ENCODE measurements around the gene MACC1.
"Not testable (repeated sequence)": the region's sequence is repeated elsewhere in the genome, so short reads cannot be mapped to it uniquely, and the experiment has no call there.

The MACC1 gene

GRCh38 chr7:20165146-20165510 is 52.1 kb downstream of the MACC1 start:
- DNase-seq = no peak

DNA sequence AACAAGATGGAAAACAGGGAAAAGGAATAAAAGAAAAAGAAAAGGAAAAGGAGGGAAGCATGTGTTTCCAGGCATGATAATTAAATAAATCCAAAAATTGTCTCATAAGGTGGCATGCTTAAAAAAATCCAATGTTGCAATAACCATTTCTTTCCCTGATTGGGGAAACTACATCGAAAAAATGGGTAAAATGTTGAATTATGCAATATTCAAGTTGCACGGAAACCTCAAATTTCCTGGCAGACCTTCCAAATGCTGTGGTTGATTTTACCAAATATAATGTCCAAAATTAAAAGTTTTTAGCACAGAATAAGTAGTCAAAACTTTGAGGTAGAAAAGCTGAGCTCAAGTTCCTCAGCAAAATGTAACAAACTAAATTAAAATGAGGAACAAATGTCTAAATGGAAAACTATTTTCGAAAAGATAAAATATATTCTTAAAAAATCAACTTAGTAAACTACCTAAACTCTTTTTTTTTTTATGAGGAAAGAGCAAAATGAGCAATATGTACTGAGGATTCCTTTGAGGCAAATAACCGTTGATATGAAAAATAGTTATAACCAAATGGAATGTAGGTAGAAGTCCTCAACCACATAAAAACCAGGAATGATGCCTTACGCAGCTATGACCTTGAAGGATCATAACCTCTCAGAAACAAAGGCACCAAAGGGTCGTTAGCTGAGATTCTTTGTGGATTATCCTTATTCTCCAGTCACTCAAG is 52.6 kb downstream of the MACC1 start:
- DNase-seq = peak; percentile 3

GRCh38 chr7:20162665-20163064 is 54.5 kb downstream of the MACC1 start:
- DNase-seq = no peak

GRCh38 chr7:20159226-20159747 is 57.9 kb downstream of the MACC1 start:
- no peak for DNase-seq

GRCh38 chr7:20158684-20159083 is 58.5 kb downstream of the MACC1 start:
- peak; percentile 13 for DNase-seq

GRCh38 chr7:20157456-20157855 is 59.7 kb downstream of the MACC1 start:
- DNase-seq = no peak

GRCh38 chr7:20153999-20154398 is 63.2 kb downstream of the MACC1 start:
- no peak for DNase-seq

- no peak for DNase-seq
Measured at GRCh38 chr7:20153567-20153966, 63.6 kb downstream of the MACC1 start.

DNA sequence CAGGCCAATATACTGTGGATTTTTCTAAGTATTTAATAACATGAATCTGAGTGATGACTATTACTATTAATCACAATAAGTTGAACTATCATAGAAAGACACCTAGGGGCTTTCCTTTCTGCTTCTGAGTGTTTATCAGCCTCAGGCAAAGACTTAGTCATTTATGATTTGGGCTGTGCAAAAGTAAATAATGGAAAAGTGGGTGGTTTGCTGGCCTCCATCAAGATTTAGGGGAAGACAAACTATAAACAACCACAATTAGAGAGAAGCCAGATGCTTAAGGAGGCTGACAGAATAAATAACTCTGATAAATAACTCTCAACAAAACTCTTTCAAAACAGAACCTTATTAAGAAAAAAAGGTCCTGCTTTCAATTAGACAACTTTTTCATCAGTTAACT is 64.7 kb downstream of the MACC1 start:
- DNase-seq = no peak

DNA sequence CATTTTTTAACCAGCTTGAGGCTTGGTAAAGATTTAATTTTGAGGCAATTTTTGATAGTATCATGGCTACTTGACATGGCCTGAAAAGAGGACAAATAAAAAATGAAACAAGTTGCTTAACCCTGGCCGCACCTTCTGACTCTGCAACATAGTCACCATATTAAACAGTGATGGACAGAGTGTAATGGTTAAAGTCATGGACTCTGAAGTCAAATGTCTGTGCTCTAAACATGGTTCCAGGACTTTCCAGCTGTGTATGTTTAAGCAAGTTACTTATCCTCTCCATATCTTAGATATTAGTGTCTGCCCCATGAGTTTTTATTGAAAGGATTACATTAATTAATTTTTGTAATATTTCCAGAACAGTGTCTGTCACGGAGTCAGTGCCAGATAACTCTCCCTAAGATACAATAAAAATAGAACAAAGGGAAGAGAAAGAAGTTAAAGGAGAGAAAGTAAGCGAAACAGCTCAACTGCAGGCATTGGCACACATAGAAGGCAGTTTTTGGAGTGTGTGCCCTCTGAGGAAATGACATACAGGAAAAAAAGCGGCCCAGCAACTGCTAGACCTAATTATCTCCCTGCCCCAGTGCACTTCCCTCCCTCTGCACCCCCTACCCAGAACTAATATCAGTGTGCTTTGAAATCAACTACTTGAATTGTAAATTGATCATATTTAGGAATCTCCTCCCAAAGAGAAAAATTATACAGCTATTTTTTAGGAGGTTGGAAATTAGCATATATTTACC is 65.3 kb downstream of the MACC1 start:
- DNase-seq = peak; percentile 63

DNA sequence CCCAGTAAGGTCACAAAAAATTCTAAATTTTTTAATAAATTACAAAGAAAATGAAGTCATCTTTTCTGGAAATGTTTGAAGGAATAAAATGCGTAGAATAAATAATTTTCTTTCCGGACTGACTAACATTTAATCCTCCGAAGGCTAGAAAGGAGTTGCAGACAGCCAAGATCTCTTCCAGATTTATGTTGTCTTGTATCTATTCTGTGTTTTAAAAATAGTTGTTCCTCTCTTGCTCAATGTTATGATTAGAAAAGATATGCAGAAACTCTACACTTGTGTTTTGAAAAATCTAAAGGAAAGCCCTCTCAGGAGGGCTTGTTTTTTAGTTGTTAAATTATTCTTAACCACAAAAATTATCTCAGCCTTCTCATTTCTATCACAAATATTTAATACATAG is 70.7 kb downstream of the MACC1 start:
- DNase-seq = no peak

DNA sequence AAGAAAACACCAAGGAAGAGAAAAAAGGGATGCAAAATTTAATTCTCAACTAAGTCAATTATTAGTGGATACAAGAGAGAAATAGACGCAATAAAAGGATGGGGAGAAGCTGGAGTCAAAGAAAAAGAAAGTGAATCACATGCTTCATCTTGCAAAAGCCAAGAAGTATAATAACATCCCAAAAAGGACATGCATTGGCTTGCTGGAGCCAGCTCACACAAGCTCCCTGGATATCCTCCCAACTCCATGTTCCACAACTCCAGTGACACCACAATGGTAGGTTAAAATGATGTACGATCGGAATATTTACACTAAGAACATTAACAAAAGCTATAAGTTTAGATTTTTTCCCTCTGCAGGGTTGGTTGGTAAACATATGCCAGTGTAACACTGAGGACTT is 72.4 kb downstream of the MACC1 start:
- no peak for DNase-seq

DNA sequence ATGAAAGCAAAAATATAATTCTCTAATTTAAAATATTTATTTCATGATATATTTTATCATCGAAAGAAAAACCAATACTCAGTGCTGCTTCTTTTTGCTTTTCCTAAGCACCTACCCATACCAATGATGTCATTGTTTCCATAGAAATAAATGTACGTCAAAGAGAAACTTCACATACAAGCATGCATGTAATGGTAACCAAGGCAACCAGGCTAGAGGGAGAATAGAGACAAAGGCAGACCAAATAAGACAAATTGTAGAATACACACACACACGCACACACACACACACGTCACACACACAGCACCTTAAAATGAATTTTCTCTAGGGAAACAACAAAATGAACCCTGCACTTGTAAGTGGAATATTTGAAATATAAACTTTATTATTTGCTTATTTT is 75.5 kb downstream of the MACC1 start:
- no peak for DNase-seq

- DNase-seq = no peak
Measured at GRCh38 chr7:20141002-20141345, 76.2 kb downstream of the MACC1 start.

GRCh38 chr7:20140291-20141001 is 76.7 kb downstream of the MACC1 start:
- DNase-seq = no peak

DNA sequence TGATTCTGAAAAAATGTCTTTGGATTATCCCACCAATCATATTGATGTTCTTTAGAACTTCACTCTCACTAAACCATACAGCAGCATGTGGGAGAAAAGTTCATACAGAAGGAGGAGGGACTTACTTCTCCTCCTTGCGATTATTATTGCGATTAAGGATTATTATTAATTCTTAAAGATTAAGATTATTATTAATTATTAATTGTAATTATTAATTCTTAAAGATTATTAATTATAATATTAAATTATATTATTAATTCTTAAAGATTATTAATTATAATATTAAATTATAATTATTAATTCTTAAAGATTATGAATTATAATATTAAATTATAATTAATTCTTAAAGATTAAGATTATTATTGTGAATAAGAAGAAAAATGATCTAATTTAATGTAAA is 80.5 kb downstream of the MACC1 start:
- DNase-seq = no peak

- DNase-seq = no peak
Measured at GRCh38 chr7:20133803-20134202, 83.4 kb downstream of the MACC1 start.

DNA sequence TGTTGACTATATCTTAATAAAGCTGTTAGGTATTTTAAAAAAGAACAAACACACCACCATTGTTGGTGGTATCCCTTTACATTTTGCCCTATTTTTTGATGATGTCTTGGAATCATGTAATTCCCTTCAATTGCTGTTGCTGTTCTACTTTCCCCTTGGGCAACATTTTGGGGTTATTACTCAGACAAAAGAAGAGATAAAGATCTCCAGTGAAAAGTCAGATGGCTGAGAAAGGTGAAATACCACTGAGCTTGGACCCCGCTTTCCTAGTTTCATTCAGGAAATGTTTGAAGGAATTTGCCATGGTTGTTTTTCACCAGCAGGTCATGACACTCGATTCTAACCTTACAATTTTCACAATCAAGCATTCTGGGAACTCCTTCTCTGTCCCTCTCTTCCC is 84.6 kb downstream of the MACC1 start:
- no peak for DNase-seq

GRCh38 chr7:20131776-20132175 is 85.4 kb downstream of the MACC1 start:
- no peak for DNase-seq

DNA sequence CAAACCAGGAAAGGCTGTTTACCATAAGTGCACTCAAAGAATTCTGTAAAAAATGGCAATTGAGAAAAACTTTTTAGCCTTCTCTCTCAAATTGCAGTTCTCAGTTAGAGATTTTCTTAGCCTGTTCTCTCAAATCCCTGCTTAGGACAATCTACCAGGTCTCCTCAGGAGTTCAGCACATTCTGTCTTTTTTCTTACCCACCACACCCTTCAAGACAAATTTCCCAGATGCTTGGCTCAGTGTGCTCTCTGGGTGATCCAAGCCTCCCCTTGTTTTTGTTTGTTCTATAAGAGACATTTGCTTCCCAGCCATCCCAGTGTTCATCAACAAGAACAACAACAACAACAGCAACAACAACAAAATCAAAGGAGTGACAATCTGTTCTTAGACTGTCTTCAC is 87.3 kb downstream of the MACC1 start:
- DNase-seq = no peak

DNA sequence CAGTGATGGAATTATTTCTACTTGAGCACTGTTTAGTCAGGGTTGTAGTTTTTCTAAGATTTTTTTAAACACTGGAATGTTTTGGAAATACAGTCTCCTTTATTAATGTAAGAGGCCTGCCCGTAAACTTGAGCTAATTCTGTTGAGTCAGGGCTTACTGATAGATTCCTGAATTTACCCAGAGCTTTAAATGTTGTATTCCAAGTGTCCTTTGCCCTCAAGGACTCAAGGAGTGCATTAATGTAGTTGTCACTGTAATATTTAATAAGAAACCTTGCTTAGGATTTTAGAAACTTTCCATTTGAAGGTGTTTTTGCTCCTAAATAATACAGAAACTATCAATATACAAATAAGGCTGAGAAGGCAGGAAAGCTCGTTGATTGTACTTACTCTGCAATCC is 89.2 kb downstream of the MACC1 start:
- no peak for DNase-seq

DNA sequence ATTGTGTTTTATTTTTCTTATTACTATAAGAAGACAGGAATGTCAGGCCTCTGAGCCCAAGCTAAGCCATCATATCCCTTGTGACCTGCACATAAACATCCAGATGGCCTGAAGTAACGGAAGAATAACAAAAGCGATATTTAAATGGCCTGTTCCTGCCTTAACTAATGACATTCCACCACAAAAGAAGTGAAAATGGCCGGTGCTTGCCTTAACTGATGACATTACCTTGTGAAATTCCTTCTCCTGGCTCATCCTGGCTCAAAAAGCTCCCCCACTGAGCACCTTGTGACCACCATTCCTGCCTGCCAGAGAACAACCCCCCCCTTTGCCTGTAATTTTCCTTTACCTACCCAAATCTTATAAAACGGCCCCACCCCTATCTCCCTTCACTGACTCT is 91.1 kb downstream of the MACC1 start:
- DNase-seq = not testable (repeated sequence)

- DNase-seq = not testable (repeated sequence)
Measured at GRCh38 chr7:20124087-20124486, 93.1 kb downstream of the MACC1 start.

Measured in GDM1 (cell line).